HG03060 (cell line): ENCODE data around the gene FOXJ3.

Source experiments
- ATAC-seq: cut with Tn5 transposase; IDR thresholded peaks from one replicate; pipeline ENCODE4 v1.9.1; 2021; ENCODE audit warnings: low read depth, moderate number of reproducible peaks; ENCODE audit not compliant: unreplicated experiment

FOXJ3 gene

DNA sequence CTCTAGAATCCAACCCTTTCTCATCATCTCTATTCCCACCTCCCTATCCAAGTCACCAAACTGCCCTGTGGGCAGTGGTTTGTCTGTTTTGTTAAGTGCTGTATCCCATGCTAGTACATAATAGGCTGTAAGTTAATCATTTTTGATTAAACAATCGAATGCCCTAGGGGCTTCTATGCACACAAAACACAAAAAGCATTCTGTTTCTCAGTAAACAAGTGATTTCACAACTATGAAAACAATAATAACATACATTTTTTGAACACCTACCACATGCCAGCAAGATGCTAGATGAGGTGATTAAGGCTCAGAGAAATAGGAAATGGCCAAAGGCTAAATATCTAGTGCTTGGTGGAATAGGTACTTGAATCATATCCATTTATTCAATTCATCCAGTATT lies 186.9 kb downstream of the FOXJ3 start:
- no peak for ATAC-seq

DNA sequence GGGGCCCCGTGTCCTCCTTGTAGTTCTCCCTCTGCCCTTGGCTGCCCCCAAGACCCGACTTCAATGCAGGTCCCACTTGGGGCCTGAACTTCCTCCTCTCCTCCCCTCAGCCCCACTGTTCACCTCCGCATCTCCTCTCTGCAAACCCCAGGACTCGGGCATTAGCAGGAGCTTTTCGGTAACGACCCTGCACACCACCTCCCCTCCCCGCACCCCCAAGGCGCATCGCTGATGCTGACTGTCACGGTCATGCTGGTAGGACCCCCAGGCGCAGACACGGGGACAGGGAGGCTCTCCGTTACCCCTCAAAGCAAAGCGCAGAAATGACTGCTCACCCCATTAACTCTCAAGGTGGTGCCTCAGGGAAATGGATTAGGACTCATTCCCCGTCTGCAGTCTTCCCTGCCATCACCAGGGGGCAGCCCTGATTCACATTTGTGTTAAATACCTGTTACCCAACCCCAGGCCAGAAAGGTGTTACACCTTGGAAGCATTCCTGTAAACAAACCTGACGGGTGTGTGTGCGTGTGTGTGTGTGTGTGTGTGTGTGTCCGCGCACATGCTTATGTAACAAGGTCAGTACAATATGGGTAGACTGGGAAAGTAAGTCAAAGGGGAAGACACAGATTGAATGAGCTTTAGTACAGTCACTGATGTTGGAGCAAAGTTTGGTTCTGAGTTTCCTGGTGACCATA lies 188.3 kb downstream of the FOXJ3 start:
- no peak for ATAC-seq

DNA sequence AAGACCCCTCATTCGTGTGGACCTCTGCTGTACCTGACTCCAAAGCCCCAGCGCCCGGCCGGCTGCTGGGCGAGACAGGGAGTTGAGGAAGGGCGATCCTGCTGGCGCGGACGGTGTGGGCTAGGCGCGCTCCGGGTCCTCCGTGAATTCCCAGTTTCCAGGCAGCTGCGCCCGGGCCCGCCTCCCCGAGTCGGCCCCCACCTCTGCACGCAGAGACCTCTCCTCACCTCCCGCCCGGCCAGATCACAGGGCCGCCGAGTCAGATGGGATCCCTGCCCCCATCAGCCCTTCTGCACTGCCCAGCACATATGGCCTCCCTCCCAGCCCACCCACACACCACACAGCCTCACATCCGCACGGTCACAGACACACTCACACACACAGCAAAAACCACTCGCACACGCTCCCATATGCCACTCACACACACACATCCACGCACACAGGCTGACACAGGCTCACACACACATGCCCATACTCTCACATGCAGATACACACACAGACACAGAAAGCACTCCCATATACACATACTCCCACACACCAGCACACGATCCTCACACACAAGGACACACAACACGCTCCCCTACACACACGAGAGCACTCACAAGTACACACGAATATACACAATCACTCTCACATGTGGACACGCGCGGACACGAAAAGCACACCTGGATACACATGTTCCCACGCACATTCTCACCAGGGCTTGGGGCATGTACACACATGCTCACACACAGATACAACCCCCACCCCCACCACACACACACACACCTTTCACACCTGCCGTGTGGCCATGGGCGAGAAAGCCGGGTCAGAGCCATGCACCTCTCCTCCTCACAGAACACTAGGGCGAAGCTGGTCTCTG lies 189.0 kb downstream of the FOXJ3 start:
- no peak for ATAC-seq

DNA sequence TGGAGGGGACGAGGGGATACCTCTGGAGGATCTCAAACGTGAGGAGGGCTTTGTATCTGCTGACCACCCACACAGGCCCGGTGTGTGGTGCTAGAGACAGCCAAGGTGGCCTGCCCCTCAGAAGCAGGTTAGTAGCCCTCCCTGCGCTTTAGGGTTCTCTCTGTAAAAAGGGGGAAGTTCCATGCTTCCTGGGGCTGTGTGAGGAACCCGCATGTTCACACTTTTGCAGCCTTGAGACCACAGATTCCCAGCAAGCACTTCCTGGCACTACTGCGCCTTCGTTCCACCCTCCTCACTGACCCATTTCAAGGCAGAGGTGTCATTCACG lies 189.7 kb downstream of the FOXJ3 start:
- no peak for ATAC-seq

DNA sequence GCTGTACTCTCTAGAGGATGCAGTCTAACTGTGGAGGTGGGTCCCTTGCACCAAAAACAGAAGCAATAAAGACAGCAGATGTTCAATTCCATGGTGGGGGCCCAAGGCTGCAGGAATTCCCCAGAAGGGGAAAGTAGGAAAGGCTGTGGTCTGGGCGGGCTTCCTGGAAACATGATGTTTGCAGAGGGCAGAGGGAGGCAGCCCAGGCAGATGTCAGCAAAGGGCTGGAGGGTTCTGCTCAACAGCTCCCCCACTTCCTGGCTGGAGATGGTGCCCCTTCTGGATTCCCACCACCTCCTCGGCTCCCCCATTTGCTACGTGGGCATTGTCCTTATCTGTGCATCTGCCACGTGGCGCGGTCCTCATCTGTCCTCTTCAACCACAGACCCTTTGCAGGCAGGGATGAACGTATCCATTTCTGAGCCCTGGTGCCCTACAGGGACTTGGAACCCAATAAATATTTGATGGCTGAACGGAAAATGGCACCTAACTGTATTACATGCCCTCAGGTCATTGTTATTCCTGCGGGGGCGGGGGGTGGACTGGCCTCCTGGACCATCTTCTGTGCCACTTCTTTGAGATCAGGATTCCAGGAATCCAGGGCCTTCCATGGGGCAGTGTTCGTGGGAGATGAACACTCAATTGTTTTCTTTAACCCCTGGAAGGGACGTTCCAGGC lies 190.2 kb downstream of the FOXJ3 start:
- no peak for ATAC-seq

DNA sequence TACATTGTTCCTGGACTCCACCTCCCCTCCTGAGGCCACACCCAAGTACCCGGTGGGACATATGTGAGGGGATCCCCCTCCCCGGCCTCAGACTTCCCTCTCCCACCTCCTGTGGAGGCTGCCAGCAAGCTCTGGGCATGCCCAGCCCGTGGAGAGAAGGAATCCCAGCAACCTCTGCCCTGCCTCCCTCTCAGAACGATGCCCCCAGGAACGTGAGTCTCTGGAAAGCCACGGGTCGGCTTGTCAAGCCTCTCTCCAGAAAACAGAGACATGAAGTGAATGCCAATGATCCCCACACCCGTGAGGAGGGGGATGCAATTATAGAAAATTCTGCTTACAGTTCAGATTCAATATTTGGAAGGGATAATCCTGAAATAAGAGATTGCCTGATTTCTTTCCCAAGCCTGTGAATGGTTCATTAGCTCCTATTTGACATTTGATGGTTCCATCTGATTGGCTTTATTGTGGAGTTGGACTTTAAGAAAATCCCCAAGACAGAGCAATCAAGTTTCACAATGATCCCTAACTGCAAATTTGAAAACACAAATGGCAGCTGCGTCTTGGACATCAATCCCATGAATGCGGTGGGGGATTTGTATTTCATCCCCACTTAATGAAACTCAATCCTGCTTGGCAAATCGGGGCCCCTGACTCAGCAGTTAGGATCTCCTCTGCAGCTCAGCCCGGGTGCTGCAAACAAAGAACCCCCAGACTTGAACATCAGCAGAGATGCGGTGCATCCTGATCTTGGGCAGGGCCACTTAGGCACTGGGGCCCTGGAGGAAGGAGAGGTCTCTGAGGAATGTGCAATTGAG lies 190.9 kb downstream of the FOXJ3 start:
- no peak for ATAC-seq

DNA sequence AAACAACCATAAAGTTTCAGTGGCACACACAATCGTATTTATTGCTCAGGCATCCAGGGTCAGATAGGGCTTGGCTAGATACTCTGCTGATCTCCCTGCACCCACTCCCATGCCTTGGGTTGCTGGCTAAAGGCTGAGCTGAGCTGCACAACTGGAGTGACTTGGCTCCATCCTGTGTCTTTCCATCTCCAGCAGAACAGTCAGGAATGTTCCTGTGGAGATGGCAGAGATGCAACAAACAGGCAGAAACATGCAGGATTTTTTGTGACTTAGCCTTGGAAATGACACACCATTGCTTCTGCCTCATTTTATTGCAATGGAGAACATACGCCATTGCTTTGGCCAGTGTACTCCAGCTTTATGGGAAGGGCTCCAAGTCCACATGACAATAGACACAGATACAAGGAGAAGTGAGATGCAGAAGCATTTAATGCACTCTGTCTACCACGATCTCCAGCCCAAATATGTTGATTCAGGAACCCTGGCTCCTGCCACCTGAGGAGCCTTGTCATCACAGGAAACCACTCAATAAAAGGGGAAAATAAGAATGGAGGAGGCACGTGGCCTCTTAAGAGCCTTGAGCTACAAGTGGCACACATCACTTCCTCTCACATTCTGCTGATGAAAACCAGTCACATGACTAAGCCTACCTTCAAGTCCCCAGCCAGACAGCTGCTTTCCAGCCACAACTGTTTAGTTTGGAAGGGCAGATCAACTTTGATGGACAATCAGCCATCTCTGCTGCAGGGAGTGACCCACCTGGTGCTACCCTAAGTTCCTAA lies 191.9 kb downstream of the FOXJ3 start:
- no peak for ATAC-seq

DNA sequence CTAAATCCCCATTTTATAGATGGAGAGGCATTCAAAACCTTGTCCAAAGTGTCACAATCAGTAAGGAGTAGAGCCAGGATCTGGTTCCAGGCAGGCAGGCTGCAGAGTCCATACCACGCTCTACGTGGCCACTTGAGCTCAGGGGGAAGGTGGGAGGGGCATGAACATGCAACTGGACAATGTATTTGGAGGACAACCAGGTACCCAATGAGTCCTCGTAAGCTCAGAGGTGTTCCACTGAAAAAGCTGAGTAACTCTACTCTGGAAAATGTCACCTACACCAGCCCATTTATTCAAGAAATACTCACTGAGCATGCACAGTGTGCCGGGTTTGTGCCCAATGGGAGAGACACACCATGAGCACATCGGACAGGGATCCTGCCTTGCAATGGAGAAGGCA lies 193.1 kb downstream of the FOXJ3 start:
- no peak for ATAC-seq

DNA sequence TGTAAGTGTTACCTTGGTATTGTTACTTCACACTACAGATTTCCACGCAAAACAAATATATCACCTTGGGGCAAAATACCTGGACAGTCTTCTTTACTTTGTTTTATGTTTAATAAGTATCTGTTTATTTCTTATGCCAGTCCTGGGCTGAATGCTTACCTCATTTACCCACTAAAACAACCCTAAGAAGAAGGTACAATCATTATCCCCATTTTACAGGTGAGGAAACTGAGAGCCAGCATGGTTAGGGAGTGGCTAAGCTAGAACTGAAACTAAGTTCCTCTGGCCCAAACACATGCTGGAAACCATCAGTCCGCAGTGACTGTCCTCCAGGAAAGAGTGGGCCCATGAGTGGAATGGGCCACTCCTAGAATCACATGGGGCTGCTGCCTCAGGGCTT lies 194.8 kb downstream of the FOXJ3 start:
- no peak for ATAC-seq

DNA sequence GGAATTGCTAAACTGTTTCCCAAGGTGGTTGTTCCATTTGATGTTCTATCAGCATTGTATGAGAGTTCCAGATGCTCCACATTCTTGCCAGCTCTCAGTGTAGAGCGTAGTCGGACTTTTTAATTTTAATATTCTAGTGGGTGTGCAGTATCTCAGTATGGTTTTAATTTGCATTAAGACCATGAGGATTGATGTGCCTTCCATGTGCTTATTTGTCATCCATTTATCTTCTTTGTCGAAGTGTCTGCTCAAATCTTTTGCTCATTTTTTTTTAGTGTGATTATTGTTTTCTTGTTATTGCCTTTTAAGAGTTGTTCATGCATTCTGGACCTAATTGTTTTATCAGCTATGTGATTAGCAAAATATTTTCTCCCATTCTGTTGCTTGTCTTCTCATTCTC lies 195.6 kb downstream of the FOXJ3 start:
- ATAC-seq = no peak

DNA sequence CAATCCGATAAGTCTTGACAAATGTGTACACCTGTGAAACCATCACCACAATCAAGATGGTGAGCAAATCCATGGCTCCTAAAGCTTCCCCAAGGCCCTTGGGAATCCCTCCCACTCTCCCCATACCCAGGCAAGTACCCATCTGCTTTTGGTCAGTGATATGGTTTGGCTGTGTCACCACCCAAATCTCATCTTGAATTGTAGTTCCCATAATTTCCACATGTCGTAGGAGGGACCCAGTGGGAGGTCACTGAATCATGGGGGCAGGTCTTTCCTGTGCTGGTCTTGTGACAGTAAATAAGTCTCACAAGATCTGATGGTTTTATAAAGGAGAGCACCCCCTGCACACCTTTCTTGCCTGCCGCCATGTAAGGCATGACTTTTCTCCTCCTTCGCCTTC lies 196.4 kb downstream of the FOXJ3 start:
- ATAC-seq = no peak

DNA sequence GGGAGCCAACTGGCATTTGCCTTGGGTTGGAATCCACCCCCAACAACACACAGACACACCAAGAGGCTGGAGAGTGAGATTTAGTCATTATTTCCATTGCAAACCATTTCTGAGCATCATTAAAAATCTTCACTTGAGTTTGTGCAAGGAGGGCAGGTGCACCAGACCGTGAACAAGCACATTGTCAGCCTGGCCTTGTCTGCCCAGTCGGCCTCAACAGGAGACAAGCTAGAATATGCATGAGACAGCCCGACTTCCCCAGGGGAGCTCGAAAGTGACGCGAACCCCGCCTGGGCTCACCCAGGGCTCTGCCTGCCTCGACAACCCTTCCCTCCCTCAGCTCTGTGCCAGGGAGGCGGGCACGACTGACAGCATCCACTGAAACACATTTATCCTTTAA lies 197.3 kb downstream of the FOXJ3 start:
- no peak for ATAC-seq

DNA sequence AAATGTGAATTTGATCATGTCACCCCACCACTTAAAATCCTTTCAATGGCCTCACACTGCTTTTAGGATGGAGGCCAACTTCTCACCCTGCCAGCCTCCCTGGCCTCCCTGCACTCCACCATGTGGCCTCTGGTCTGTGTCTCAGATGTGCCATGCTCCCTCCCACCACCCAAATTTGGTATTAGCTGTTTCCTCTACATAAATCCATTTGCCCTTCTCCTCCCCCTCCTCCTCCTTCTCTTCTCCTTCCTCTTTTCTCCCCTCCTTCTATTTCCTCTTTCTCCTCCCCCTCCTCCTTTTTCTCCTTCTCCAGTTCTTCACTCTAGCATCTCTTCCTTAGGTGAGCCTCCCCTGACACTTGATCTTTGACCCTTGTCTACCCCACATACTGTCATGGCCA lies 198.6 kb downstream of the FOXJ3 start:
- ATAC-seq = no peak

DNA sequence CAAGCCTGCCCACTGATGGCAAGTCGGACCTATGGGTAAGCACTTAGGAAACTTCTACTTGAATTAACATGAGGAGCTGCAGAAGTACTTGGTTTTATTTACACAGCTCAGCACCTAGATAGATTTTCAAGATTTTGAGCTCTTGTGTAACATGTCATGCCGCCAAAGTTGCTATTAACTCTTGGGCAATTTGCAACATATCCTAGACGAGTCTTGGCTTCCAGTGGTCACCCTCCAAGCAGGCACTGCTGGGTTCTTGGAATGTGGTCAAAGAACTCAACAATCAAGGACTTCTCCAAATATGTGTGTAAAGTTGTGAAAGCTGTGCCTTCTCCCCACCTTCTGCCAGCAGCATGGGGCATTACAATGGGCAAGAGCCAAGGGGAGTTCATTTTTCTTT lies 199.6 kb downstream of the FOXJ3 start:
- ATAC-seq = no peak

DNA sequence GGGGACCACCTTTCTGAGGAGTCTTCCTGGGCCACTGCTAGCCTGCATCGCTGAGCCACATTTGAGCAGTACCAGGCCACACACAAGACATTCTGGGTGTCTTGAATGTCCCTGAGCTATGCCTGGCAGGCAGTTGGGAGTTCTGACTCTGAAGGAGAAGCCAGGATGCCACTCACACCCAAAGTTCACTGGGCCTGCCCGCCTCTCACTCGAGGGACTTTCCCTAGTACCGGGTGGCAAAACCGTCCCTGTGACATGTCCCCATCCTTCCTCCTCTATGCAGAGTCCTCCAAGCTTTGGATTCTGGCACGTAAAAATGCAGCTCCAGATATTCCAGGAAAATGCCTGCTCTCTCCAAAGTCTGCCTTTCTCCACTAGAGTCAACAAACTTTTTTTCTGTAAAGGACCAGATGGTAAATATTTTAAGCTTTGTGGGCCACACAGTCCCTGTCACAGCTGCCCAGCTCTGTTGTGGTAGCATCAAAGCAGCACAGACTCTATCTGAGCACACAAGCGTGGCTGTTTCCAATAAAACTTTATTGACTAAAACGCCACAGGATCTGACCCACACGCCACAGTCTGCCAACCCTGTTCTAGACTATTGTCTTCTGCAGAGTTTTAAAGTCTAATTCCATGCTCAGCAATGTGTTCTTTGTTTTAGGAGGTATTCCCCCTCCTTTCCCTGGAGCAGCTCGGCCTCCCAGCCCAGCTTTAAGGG lies 201.1 kb downstream of the FOXJ3 start:
- no peak for ATAC-seq

DNA sequence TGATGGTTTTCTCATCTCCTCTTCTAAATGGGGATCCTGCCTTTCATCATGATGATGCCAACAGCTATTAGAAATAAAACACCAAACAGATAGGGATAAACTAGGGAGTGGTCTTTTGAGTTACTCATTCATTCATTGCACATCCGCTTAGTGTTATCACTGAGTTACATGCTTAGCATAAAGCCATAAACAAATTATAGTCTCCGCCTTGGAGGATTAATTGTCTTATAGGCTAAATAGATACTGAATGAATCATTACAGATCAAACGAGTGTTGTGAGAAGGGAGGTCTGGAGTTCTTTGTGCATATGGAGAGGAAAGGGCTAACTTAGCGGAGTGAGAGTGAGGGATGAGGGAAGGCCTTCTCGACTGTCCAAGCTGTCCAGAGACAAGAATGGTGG lies 201.6 kb downstream of the FOXJ3 start:
- no peak for ATAC-seq

DNA sequence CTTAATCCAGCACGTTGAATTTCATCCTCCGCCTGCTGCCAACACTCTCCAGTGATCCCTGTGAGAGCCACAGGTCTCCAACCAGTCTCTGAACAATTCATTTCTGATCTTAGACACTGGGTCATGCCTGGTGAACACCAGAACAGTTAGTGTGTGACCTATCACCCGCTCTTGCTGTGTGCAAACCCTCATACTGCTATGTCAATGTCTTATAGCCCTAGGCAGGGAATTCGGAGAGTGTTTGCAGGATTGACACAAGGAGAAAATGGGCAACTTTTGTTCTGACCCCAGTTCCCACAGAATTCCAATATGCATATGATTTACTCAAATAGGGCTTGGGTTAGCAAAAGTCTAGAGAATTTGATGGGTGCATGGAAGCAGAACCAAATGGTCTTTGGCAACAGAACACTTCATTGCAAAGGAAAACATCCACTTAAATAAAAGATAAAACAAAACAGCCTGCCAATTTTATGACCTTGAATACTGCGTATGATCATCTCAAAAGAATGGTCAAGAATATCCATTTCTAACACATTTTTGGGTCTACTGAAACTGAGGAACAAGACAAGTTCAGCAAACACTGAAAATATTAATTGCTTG lies 204.9 kb downstream of the FOXJ3 start:
- ATAC-seq = no peak

DNA sequence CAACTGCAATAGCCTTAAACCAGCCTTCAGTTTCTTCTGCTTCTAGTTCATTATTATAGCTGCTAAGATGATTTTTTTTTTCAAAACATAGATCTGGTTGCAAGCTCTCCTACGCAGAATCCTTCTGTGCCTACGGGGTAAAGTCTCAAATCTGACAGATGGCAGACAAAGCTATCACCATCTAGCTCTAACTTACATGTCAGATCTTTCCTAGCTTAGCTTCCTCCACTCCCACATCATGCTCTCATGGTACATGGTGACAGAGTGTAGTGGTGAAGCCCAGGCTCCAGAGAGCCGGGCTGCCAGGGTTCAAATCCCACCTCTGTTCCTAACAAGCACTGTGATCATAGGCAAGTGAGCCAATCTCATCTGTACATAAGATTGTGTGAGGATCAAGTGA lies 206.1 kb downstream of the FOXJ3 start:
- ATAC-seq = no peak

DNA sequence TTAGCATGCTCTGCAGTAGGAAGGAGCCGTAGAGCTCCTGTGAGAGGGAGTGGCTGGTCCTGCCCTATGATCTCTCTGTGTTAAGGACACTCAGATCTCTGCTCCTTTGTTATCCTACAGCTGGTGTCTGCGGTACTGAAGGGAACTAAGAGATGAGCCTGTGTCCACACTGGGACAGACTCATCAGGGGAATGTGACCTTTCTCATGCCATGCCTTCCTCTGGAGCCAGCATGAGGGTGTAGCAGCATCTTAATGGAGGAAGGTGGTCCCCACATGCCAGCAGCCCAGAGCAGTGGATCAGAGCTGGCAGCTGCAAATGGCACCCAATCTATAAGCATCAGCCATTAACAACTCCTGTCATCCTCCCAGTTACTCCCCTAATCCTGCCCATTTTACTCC lies 206.5 kb downstream of the FOXJ3 start:
- no peak for ATAC-seq
